HuH-7 (cell line): ENCODE results near the gene KRTAP11-1.
A peak's percentile ranks its signal among the peaks of the same experiment; 100 is the strongest.

Source experiments
- DNase-seq: peaks from one replicate; pipeline ENCODE4 v3.0.0; 2011; ENCODE audit warnings: low spot score

The KRTAP11-1 gene

GRCh38 chr21:30881480-30881879, at the start of gene KRTAP11-1:
Gene KRTAP11-1 (minus strand): TSS chr21:30881580. CDS start chr21:30881524, 56 bp downstream.
- DNase-seq, result no peak

GRCh38 chr21:30924146-30924700, 42.8 kb upstream of the KRTAP11-1 start:
- no peak for DNase-seq

- DNase-seq, result no peak
Observed at GRCh38 chr21:30921129-30921528, 39.7 kb upstream of the KRTAP11-1 start.

GRCh38 chr21:30917557-30917956, 36.2 kb upstream of the KRTAP11-1 start:
- no peak for DNase-seq

GRCh38 chr21:30900881-30901280, 19.5 kb upstream of the KRTAP11-1 start:
- DNase-seq, result no peak

- DNase-seq, result no peak
Observed at GRCh38 chr21:30882866-30883597, 1.7 kb upstream of the KRTAP11-1 start.

GRCh38 chr21:30880914-30881313, 466 bp downstream of the KRTAP11-1 start:
- no peak for DNase-seq

GRCh38 chr21:30874526-30874925, 6.9 kb downstream of the KRTAP11-1 start:
- DNase-seq, result no peak

GRCh38 chr21:30847627-30848500, 33.5 kb downstream of the KRTAP11-1 start:
- no peak for DNase-seq

GRCh38 chr21:30842990-30843389, 38.4 kb downstream of the KRTAP11-1 start:
- DNase-seq, result no peak

- peak; percentile 43 for DNase-seq
Observed at GRCh38 chr21:30839304-30839703, 42.1 kb downstream of the KRTAP11-1 start.

- DNase-seq, result no peak
Observed at GRCh38 chr21:30838536-30838935, 42.8 kb downstream of the KRTAP11-1 start.

- no peak for DNase-seq
Observed at GRCh38 chr21:30831194-30831765, 50.1 kb downstream of the KRTAP11-1 start.
